ENCODE measurements around the gene TP53TG3D.
"Not testable (repeated sequence)": the region's sequence is repeated elsewhere in the genome, so short reads cannot be mapped to it uniquely, and the experiment has no call there.

Gene TP53TG3D, protein sequence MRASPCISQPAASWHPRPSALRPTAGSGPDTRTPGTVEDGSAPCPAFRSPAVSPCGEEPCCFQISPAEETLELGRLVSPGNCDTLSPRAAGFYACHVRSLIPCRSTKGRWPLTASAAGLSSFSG

DNA sequence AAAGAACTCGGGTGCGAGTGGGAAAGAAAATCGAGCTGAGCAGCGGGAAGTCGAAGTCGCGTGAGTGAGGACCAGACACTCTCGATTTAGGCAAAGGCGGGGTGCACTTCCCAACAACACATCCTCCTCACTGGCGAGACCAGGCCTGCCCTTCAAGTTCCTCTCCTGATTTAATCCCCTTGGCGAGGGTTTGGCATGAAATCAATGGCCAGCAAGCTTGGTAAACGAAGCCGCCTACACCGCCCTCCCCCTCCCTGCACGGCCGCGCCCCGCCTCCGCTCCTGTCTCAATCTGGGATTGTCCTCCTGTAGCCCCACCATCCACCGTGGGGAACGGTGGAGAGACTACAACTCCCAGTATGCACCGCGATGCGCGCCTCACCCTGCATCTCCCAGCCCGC, at the start of gene TP53TG3D:
TP53TG3D (plus strand) TSS at position 301 of the 400 bp plus-strand sequence; CDS start at position 369, 68 bp downstream.
- DNase-seq (ENCODE audit: low read depth) = not testable (repeated sequence)

GRCh38 chr16:32253507-32253906, 421 bp downstream of the TP53TG3D start:
- DNase-seq (ENCODE audit: low read depth) = not testable (repeated sequence)

GRCh38 chr16:32261526-32261925, 8.4 kb downstream of the TP53TG3D start:
- DNase-seq (ENCODE audit: low read depth) = not testable (repeated sequence)

- DNase-seq (ENCODE audit: low read depth) = not testable (repeated sequence)
Measured at GRCh38 chr16:32263552-32263951, 10.5 kb downstream of the TP53TG3D start.

DNA sequence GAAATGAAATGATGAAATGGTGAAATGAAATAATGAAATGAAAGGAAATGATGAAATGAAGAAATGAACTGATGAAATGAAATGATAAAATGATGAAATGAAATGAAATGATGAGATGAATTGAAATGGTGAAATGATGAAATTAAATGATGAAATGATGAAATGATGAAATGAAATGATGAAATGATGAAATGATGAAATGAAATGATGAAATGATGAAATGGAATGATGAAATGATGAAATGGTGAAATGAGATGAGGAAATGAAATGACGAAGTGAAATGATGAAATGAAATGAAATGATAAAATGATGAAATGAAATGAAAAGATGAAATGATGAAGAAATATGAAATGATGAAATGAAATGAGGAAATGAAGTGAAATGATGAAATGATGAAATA, 28.8 kb downstream of the TP53TG3D start:
- DNase-seq (ENCODE audit: low read depth) = not testable (repeated sequence)

DNA sequence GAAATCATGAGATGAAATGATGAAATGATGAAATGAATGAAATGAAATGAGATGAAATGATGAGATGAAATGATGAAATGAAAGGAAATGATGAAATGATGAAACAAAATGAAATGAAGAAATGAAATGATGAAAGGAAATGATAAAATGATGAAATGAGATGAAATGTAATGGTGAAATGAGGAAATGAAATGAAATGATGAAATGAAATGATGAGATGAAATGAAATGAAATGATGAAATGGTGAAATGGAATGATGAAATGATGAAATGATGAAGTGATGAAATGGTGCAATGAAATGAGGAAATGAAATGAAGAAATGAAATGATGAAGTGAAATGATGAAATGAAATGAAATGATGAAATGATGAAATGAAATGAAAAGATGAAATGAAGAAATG, 29.9 kb downstream of the TP53TG3D start:
- DNase-seq (ENCODE audit: low read depth) = not testable (repeated sequence)

DNA sequence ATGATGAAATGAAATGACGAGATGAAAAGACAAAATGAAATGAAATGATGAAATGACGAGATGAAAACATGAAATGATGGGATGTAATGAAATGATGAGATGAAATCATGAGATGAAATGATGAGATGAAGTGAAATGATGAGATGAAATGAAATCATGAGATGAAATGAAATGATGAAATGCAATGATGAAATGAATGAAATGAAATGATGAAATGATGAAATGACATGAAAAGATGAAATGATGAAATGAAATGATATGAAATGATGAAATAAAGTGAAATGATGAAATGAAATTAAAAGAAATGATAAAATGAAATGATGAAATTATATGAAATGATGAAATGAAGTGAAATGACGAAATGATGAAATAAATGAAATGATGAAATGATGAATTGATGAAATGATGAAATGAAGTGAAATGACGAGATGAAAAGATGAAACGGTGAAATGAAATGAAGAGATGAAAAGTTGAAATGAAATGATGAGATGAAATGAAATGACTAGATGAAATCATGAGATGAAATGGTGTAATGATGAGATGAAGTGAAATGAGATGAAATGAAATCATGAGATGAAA, 30.9 kb downstream of the TP53TG3D start:
- DNase-seq (ENCODE audit: low read depth) = peak; percentile 1

DNA sequence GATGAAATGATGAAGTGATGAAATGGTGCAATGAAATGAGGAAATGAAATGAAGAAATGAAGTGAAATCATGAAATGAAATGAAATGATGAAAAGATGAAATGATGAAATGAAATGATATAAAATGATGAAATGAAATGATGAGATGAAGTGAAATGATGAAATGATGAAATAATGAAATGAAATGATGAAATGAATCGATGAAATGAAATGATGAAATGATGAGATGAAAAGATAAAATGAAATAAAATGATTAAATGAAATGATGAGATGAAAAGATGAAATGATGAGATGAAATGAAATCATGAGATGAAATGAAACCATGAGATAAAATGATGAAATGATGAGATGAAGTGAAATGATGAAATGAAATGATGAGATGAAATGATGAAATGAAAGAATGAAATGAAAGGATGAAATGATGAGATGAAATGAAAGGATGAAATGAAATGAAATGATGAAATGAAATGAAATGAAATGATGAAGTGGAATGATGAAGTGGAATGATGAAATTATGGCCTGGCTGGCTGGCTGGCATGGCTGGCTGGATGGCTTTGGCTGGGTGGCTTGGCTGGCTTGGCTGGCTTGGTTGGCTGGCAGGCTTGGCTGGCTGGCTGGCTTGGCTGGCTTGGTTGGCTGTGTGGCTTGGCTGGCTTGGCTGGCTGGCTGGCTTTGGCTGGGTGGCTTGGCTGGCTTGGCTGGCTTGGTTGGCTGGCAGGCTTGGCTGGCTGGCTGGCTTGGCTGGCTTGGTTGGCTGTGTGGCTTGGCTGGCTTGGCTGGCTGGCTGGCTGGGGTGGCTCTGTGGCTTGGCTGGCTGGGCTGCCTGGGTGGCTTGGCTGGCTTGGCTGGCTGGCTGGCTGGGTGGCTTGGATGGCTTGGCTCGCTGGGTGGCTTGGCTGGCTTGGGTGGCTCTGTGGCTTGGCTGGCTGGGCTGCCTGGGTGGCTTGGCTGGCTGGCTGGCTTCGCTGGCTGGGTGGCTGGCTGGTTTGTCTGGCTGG, 32.0 kb downstream of the TP53TG3D start:
- DNase-seq (ENCODE audit: low read depth) = not testable (repeated sequence)

DNA sequence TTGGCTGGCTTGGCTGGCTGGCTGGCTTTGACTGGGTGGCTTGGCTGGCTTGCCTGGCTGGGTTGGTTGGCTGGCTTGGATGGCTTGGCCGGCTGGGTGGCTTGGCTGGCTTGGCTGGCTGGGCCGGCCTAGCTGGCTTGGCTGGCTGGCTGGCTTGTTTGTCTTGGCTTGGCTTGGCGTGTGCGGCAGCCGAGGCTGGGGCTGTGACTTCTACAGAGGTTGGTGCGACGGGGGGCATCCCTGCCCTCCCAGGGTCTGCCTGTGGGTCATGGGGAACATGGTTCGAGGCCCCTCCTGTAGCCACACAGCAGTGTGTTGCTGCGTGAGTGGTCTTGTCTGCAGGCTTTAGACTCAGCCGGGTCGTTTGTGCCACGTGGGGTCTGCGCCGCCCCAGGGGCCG, 33.1 kb downstream of the TP53TG3D start:
- DNase-seq (ENCODE audit: low read depth) = not testable (repeated sequence)

DNA sequence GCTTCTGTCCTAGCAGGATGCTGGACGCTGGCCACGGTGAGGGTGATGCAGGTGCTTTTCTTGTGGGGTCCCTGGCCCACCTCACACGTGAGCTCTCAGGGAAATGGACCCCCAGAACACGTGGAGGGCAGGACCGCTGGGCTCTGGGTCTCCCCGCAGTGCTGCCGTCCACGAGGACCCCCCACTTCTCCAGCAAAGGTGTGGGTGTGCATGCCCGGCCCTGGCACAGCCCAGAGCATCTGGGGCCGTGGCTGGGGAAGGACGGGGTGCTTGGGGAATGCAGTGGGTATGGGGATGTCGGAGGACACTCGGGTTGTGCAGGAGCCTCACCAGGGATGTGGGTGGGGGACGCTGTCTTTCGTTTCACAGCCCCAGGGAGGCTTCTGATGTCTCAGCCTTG, 34.7 kb downstream of the TP53TG3D start:
- DNase-seq (ENCODE audit: low read depth) = not testable (repeated sequence)

DNA sequence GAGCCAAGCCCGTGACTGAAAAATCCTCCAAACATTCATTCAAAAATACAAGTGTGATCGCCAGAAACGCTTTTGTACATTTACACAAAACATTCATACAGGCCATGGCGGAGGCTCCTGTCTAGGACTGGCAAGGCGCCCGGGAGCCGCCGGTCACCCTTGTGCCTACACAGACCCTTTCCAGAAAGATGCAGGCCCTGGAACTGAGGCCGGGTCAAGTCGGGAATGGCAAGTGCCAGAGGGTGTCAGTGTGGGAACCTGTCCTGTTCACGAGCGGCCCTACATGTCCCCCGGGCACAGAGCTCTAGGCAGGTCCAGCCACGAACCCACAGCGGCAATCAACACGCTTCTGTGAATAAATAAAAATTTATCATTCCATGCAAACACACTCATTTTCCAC, 36.1 kb downstream of the TP53TG3D start:
- DNase-seq (ENCODE audit: low read depth) = not testable (repeated sequence)

DNA sequence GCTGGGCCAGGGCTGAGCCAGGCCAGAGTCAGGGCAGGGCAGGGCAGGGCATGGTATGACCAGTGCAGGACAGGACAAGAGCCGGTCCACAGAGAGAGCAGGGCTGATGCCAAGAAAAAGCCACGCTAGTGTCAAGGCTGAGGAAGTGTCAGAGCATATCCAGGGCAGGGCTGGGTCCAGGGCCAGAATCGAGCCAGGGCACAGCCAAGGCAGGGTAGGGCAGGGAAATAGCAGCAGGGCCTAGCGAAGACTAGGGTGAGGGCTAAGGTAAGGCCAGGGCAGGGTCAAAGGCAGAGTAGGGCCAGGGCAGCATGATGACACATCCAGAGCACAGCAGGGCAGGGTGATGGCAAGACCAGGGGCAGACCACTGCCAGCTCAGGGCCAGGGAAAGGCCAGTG, 49.7 kb downstream of the TP53TG3D start:
- DNase-seq (ENCODE audit: low read depth) = not testable (repeated sequence)
